Chondrocyte (in vitro differentiated cells): ENCODE data around the gene FRMPD1. TPM values are rescaled to one million over a fixed set of nuclear protein-coding genes. Genes with fewer than 3 reads are reported as not detected.

Experiments
- DNase-seq: peaks from one replicate; pipeline ENCODE4 v3.0.0; 2021; ENCODE audit warnings: mixed read lengths, low spot score
- H3K27ac Mint-ChIP-seq: one replicate; pipeline ENCODE4 v1.8.0; 2021; ENCODE audit warnings: mild to moderate bottlenecking, moderate library complexity, mixed read lengths; ENCODE audit not compliant: unreplicated experiment
- H3K27me3 Mint-ChIP-seq: 2 replicates; pipeline ENCODE4 v1.8.0; 2021; ENCODE audit warnings: low read depth, mixed read lengths
- H3K36me3 Mint-ChIP-seq: 2 replicates; pipeline ENCODE4 v1.8.0; 2021; ENCODE audit warnings: low read depth, mixed read lengths
- H3K4me1 Mint-ChIP-seq: 2 replicates; pipeline ENCODE4 v1.8.0; 2021; ENCODE audit warnings: low read depth, mild to moderate bottlenecking, mixed read lengths
- H3K4me3 Mint-ChIP-seq: one replicate; pipeline ENCODE4 v1.8.0; 2021; ENCODE audit warnings: mild to moderate bottlenecking, moderate library complexity, mixed read lengths; ENCODE audit not compliant: unreplicated experiment
- H3K9me3 Mint-ChIP-seq: 2 replicates; pipeline ENCODE4 v1.8.0; 2021; ENCODE audit warnings: low read depth, mixed read lengths
- CTCF ChIP-seq: fragments of 200-600 bp; sonication (generic); IDR thresholded peaks from 2 replicates; pipeline ENCODE4 v1.5.0; 2021; ENCODE audit warnings: antibody characterized with exemption, mild to moderate bottlenecking, moderate library complexity
- total RNA-seq: library from RNA; stranded (reverse); gene quantifications from 3 replicates; pipeline ENCODE4 v1.2.1, GENCODE V29; 2021

Gene FRMPD1
- total RNA-seq, 1 donor from 2014 or later = not detected

- no peak for TF ChIP-seq CTCF
- H3K4me3 Mint-ChIP-seq = peak overlapping the region; percentile 61
- H3K9me3 Mint-ChIP-seq = no peaks in the 10 kb centered on the region
- H3K36me3 Mint-ChIP-seq = no peaks in the 10 kb centered on the region
- no peak for DNase-seq
- H3K27ac Mint-ChIP-seq = no peak overlapping the region
- peaks cover 76% of the 10 kb centered on the region for H3K27me3 Mint-ChIP-seq
- H3K4me1 Mint-ChIP-seq = peaks cover 7% of the 10 kb centered on the region
Observed at GRCh38 chr9:37650299-37650872, 368 bp upstream of the FRMPD1 start.

GRCh38 chr9:37652261-37652660 is 1.5 kb downstream of the FRMPD1 start:
- TF ChIP-seq CTCF = no peak
- peaks cover 7% of the 10 kb centered on the region for H3K4me1 Mint-ChIP-seq
- H3K9me3 Mint-ChIP-seq = no peaks in the 10 kb centered on the region
- H3K27ac Mint-ChIP-seq = no peak overlapping the region
- no peak for DNase-seq
- H3K27me3 Mint-ChIP-seq = peaks cover 70% of the 10 kb centered on the region
- H3K4me3 Mint-ChIP-seq = no peak overlapping the region
- no peaks in the 10 kb centered on the region for H3K36me3 Mint-ChIP-seq

GRCh38 chr9:37653385-37653784 is 2.6 kb downstream of the FRMPD1 start:
- Mint-ChIP-seq H3K4me1 (peaks cover 7% of the 10 kb centered on the region), H3K9me3 (no peaks in the 10 kb centered on the region), H3K4me3 (no peak overlapping the region), H3K36me3 (no peaks in the 10 kb centered on the region), H3K27ac (no peak overlapping the region), H3K27me3 (peaks cover 72% of the 10 kb centered on the region)
- DNase-seq = no peak
- no peak for TF ChIP-seq CTCF

GRCh38 chr9:37656936-37657335 is 6.2 kb downstream of the FRMPD1 start:
- Mint-ChIP-seq H3K27ac (no peak overlapping the region), H3K9me3 (no peaks in the 10 kb centered on the region), H3K27me3 (peaks cover 63% of the 10 kb centered on the region), H3K4me3 (no peak overlapping the region), H3K4me1 (no peaks in the 10 kb centered on the region), H3K36me3 (no peaks in the 10 kb centered on the region)
- DNase-seq = no peak
- TF ChIP-seq CTCF = no peak

- peaks cover 60% of the 10 kb centered on the region for H3K27me3 Mint-ChIP-seq
- TF ChIP-seq CTCF = no peak
Observed at GRCh38 chr9:37660691-37661090, 9.9 kb downstream of the FRMPD1 start.

More at GRCh38 chr9:37660691-37661090, 9.9 kb downstream of the FRMPD1 start:
- H3K4me3 Mint-ChIP-seq = no peak overlapping the region
- no peaks in the 10 kb centered on the region for H3K36me3 Mint-ChIP-seq
- H3K27ac Mint-ChIP-seq = no peak overlapping the region
- H3K4me1 Mint-ChIP-seq = no peaks in the 10 kb centered on the region
- no peak for DNase-seq
- H3K9me3 Mint-ChIP-seq = no peaks in the 10 kb centered on the region
